Pancreas (tissue), 10 donors: ENCODE measurements around the gene CLASRP. TPM values are rescaled to one million over a fixed set of nuclear protein-coding genes. Genes with fewer than 3 reads are reported as not detected.

Experiments
- ATAC-seq, 4 donors: fragments of 200-7000 bp; cut with Tn5 transposase; one replicate each; pipeline versions ENCODE4 v1.8.0 to v1.9.1; 2020; ENCODE audit warnings: mild to moderate bottlenecking in 4 of 4, moderate library complexity in 4 of 4
- DNase-seq, 6 donors: peaks; one replicate each; pipeline ENCODE4 v3.0.0-alpha.2; 2020
- FAIRE-seq: peaks from 2 replicates; lab custom pipeline; 2012; peaks lifted over from hg19 to GRCh38; lab: Jason Lieb, UNC
- H3K27ac ChIP-seq, 4 donors: fragments of 200-600 bp; sonication (generic); 1 replicate in 3 of 4; 2 replicates in 1 of 4; pipeline versions ENCODE4 v1.5.0 to v1.8.0; 2020
- H3K27me3 ChIP-seq, 4 donors: fragments of 200-600 bp; one replicate each; pipeline ENCODE4 v1.8.0; 2021
- H3K36me3 ChIP-seq, 3 donors: fragments of 200-600 bp; sonication (generic) in 1 of 3; one replicate each; pipeline versions ENCODE4 v1.5.0 to v1.8.0; 2020 to 2021
- H3K4me1 ChIP-seq, 3 donors: fragments of 200-600 bp; one replicate each; pipeline ENCODE4 v1.8.0; 2021
- H3K4me3 ChIP-seq, 4 donors: fragments of 200-600 bp; sonication (generic) in 2 of 4; one replicate each; pipeline versions ENCODE4 v1.5.0 to v1.8.0; 2020 to 2021
- H3K9me3 ChIP-seq, 4 donors: fragments of 200-600 bp; one replicate each; pipeline ENCODE4 v1.8.0; 2021
- WGBS, 2 donors: extraction: QIAGEN DNeasy Blood & Tissue Kit; methylation state at CpG; one replicate each; pipeline ENCODE4 v1.1.7; 2013; 5-methylcytosine and 5-hydroxymethylcytosine counted together
- intact Hi-C, 3 donors: fragments of 100-400 bp; cut with DNase I; formaldehyde crosslinking; loops; one replicate each; pipeline versions ENCODE4 v1.11.1 to v1.14.2; 2022
- polyA plus RNA-seq, 2 donors: library from polyadenylated mRNA; stranded (reverse); fragments of 200-250 nt; gene quantifications; one replicate each; pipeline ENCODE4 v1.2.3, GENCODE V29; 2013
- total RNA-seq, 6 donors: library from RNA; stranded (reverse); fragmentation: NEBNext Ultra II Directional in 4 of 6; extraction: Animal tissue kit (Norgen Biotek cat#: 25700) in 4 of 6; gene quantifications; one replicate each; pipeline versions ENCODE4 v1.2.1 to v1.2.4, GENCODE V29; 2021 to 2023
- TF ChIP-seq, protein P1 (sequence below), 4 donors: fragments of 200-600 bp; sonication (generic) in 3 of 4; IDR thresholded peaks; one replicate each; pipeline versions ENCODE4 v1.5.0 to v1.8.0; 2021; ENCODE audit warnings: antibody characterized with exemption in 4 of 4
- donor health status: healthy with polysubstance abuse.
- donor health status: DM: no; HTN: no; CAD: no; lungs with moderate emphysema.
- donor health status: DM: no; HTN: no; CAD: no.
- donor health status: control.
- donor health status: control.
- donor health status: Bipolar disorder and iron deficiency.
- donor health status: DM: yes; HTN: yes; CAD: no.
- donor health status: DM: no; HTN: no; CAD: no.
- donor health status: DM: no; HTN: no; CAD: no.
- donor health status: DM: yes; HTN: yes; CAD: no.

Gene CLASRP
- total and polyA plus RNA-seq, 8 donors: 34.8 to 244 (median 51.9) TPM

DNA sequence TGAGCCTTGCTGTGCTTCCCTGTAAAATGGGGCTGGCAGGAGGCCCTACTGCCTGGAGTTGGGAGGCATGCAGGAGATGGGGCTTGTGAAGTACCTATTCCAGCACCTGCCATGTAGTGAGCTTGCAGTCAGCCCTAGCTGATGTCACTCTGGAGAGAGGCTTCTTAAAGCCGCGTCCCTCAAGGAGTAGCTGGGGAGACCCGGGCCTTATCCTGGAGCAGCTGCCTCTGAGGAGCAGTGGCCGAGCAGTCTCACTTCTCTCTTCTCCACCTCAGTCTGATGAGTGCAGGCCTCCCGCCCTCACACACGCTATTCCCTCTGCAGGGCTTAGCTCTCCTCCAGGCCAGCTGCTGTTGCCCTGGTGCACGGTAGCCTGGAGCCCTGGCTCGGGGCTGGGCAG, 18.0 kb downstream of the CLASRP start:
- no peak overlapping the region for H3K27ac ChIP-seq
- WGBS, 2 donors: 93 to 94% methylated on average over 8 of the region's 8 CpGs
- no peak overlapping the region for H3K4me3 ChIP-seq
- intact Hi-C loops: loop anchor here in 1 of 3 donors (5.0 to 10.0 kb wide), 2 partner anchors 45 to 152 kb away; partner anchors contain the start of gene APOE
- DNase-seq (no peak), FAIRE-seq (no peak), ATAC-seq (no peak)
- H3K4me1 ChIP-seq: no peaks in the 10 kb centered on the region
- peaks cover 8 to 78% (median 45%) of the 10 kb centered on the region in 3 donors for H3K36me3 ChIP-seq
- H3K9me3 ChIP-seq: no peaks in the 10 kb centered on the region
- TF ChIP-seq, protein P1, sequence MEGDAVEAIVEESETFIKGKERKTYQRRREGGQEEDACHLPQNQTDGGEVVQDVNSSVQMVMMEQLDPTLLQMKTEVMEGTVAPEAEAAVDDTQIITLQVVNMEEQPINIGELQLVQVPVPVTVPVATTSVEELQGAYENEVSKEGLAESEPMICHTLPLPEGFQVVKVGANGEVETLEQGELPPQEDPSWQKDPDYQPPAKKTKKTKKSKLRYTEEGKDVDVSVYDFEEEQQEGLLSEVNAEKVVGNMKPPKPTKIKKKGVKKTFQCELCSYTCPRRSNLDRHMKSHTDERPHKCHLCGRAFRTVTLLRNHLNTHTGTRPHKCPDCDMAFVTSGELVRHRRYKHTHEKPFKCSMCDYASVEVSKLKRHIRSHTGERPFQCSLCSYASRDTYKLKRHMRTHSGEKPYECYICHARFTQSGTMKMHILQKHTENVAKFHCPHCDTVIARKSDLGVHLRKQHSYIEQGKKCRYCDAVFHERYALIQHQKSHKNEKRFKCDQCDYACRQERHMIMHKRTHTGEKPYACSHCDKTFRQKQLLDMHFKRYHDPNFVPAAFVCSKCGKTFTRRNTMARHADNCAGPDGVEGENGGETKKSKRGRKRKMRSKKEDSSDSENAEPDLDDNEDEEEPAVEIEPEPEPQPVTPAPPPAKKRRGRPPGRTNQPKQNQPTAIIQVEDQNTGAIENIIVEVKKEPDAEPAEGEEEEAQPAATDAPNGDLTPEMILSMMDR (IDR thresholded peaks at IDR 0.05): no peak
- H3K27me3 ChIP-seq: no peaks in the 10 kb centered on the region

DNA sequence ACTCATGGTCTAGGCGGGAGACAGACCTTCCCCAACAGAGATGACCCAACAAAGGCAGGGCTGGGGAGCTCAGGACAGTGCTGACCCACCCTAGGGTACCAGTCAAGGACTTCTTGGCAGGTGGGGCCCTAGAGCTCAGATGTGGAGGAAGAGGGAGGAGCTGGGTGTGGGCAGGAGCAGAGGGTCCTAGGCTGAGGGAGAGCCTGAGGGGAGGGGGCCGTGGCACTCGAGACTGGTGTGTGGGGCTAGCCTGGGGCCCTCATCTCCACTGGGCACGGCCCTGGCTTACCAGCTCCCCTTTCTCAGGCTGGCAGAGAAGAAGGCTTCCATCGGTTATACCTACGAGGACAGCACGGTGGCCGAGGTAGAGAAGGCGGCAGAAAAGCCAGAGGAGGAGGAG, 18.6 kb downstream of the CLASRP start:
- 88 to 91% methylated on average over 9 of the region's 9 CpGs for WGBS, 2 donors
- no peak for FAIRE-seq

DNA sequence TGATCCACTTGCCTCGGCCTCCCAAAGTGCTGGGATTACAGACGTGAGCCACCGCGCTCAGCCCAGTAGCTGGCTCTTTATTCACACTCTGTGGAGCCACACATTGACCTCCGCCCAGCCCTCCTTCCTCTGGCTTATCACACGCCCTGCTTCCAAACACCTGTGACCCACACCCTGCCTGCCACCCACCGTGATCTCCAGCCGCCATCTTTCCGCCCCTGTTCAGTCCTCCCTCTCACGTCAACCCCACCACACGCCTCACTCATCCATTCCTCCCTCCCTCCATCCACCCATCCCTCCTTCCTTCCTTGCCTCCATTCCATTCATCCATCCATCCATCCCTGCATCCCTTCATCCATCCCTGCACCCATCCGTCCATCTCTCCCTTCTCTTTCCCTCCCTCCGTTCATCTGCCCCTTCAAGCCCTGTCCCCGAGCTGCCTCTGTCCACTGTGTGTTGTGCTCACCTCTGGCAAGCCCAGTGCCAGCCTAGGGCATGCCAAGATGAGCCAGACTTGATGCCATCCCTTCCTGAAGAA, 19.8 kb downstream of the CLASRP start:
- FAIRE-seq (no peak), DNase-seq (no peak), ATAC-seq (no peak)
- Histone ChIP-seq H3K4me3 (no peak overlapping the region), H3K27me3 (no peaks in the 10 kb centered on the region), H3K27ac (no peak overlapping the region), H3K36me3 (peaks cover 8 to 85% (median 46%) of the 10 kb centered on the region in 3 donors), H3K4me1 (no peaks in the 10 kb centered on the region), H3K9me3 (no peaks in the 10 kb centered on the region)
- 85% methylated on average over 14 of the region's 14 CpGs for WGBS, 2 donors
- intact Hi-C loops: loop anchor here in 1 of 3 donors (5.0 to 10.0 kb wide), 2 partner anchors 46 to 154 kb away; partner anchors contain the start of gene APOE
- TF ChIP-seq, protein P1 (IDR thresholded peaks at IDR 0.05): no peak

More for the DNA sequence above, 18.6 kb downstream of the CLASRP start:
- ATAC-seq (no peak), DNase-seq (no peak)
- Histone ChIP-seq H3K4me3 (no peak overlapping the region), H3K27me3 (no peaks in the 10 kb centered on the region), H3K4me1 (no peaks in the 10 kb centered on the region), H3K27ac (no peak overlapping the region), H3K36me3 (peaks cover 8 to 83% (median 45%) of the 10 kb centered on the region in 3 donors), H3K9me3 (no peaks in the 10 kb centered on the region)
- TF ChIP-seq, protein P1 (IDR thresholded peaks at IDR 0.05): no peak
- intact Hi-C loops: loop anchor here in 1 of 3 donors (5.0 to 10.0 kb wide), 2 partner anchors 45 to 153 kb away; partner anchors contain the start of gene APOE

DNA sequence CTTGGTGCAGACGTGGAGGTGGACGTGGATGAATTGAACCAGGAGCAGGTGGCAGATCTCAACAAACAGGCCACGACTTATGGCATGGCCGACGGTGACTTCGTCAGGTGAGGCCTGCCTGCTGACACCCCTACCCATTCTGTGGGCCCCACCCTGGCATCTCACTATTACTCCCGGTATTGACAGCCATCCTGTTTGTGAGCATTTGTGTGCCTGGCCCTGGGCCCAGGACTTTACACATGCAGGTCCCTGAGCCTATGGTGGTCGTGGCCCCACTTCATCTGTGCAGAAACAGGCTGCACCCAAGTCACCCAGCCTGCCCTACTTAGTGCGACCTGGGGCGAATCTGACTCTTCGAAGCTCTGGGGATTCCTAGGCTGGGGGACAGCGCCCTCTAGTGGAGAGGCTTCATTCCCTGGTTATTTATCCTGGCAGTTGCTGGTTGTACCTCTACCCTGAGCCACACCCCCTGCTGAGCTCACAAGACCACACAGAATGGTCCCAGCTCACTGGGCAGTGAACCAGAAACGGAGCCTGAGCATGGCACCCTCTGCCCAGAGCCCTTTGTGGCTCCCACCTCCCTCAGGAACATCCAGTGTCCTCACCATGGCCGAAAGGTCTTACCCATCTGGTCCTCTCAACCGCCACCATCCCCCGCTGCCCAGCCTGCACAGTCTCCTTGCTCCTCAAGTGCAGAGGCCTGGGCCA, 20.6 kb downstream of the CLASRP start:
- Histone ChIP-seq H3K27me3 (no peaks in the 10 kb centered on the region), H3K27ac (no peak overlapping the region), H3K9me3 (no peaks in the 10 kb centered on the region), H3K4me3 (no peak overlapping the region), H3K36me3 (peaks cover 8 to 85% (median 51%) of the 10 kb centered on the region in 3 donors), H3K4me1 (no peaks in the 10 kb centered on the region)
- DNase-seq: peak in 5 of 6 donors; percentile 56 to 88 (median 76)
- WGBS, 2 donors: 49% methylated on average over 16 of the region's 16 CpGs
- ATAC-seq: peak; percentile 67 to 90 (median 84)
- intact Hi-C loops: loop anchor here in 1 of 3 donors (5.0 to 10.0 kb wide), 2 partner anchors 47 to 155 kb away; partner anchors contain the start of gene APOE
- TF ChIP-seq, protein P1 (IDR thresholded peaks at IDR 0.05): peak; percentile 84 to 89 (median 86)
- no peak for FAIRE-seq
